HG02678 (cell line): ENCODE measurements around the gene STK16.

Experiments
- ATAC-seq: cut with Tn5 transposase; IDR thresholded peaks from one replicate; pipeline ENCODE4 v1.9.1; 2021; ENCODE audit warnings: mild to moderate bottlenecking, moderate library complexity; ENCODE audit not compliant: unreplicated experiment

The STK16 gene

GRCh38 chr2:219268294-219268693 lies 23.0 kb downstream of the STK16 start:
- no peak for ATAC-seq

- no peak for ATAC-seq
These were observed 24.2 kb downstream of the STK16 start for GRCh38 chr2:219269362-219270054.

GRCh38 chr2:219270055-219270372 lies 24.7 kb downstream of the STK16 start:
- ATAC-seq = no peak

- ATAC-seq = no peak
These were observed 25.7 kb downstream of the STK16 start for GRCh38 chr2:219271021-219271420.

- ATAC-seq = no peak
These were observed 27.1 kb downstream of the STK16 start for GRCh38 chr2:219272356-219272755.

- ATAC-seq = no peak
These were observed 27.7 kb downstream of the STK16 start for GRCh38 chr2:219272995-219273394.

- no peak for ATAC-seq
These were observed 28.7 kb downstream of the STK16 start for GRCh38 chr2:219273937-219274336.

- ATAC-seq = no peak
These were observed 29.2 kb downstream of the STK16 start for GRCh38 chr2:219274361-219274921.

- ATAC-seq = peak; percentile 26
These were observed 32.7 kb downstream of the STK16 start for GRCh38 chr2:219277703-219278654.

GRCh38 chr2:219278655-219279150 lies 33.4 kb downstream of the STK16 start:
- ATAC-seq = no peak

GRCh38 chr2:219279151-219279915 lies 34.1 kb downstream of the STK16 start, which contains the start of gene DNAJB2:
TSS of gene DNAJB2 (plus strand) at chr2:219279366. CDS start at chr2:219279834, 468 bp downstream.
- ATAC-seq = peak; percentile 84

- ATAC-seq = no peak
These were observed 34.7 kb downstream of the STK16 start for GRCh38 chr2:219279916-219280516.

- no peak for ATAC-seq
These were observed 35.4 kb downstream of the STK16 start for GRCh38 chr2:219280651-219281050.

- no peak for ATAC-seq
These were observed 36.3 kb downstream of the STK16 start for GRCh38 chr2:219281588-219281987.

- no peak for ATAC-seq
These were observed 37.1 kb downstream of the STK16 start for GRCh38 chr2:219282375-219282774.

GRCh38 chr2:219282943-219283581 lies 37.8 kb downstream of the STK16 start:
- ATAC-seq = no peak

- no peak for ATAC-seq
These were observed 39.5 kb downstream of the STK16 start for GRCh38 chr2:219284501-219285372.

GRCh38 chr2:219285373-219285735 lies 40.1 kb downstream of the STK16 start:
- ATAC-seq = no peak

GRCh38 chr2:219285894-219286425 lies 40.7 kb downstream of the STK16 start:
- no peak for ATAC-seq
